ENCODE data around the gene KLHL3. TPM values are rescaled to one million over a fixed set of nuclear protein-coding genes. Genes with fewer than 3 reads are reported as not detected.
A peak's percentile ranks its signal among the peaks of the same experiment; 100 is the strongest.

Gene KLHL3
- total and polyA plus RNA-seq, 8 donors: 1.8 to 6.6 (median 3.1) TPM

GRCh38 chr5:137727623-137728022, 8.3 kb downstream of the KLHL3 start:
- no peak for TF ChIP-seq CTCF (IDR thresholded peaks at IDR 0.05)
- WGBS, 2 donors: 44 to 46% methylated on average over 2 of the region's 2 CpGs
- FAIRE-seq (no peak), ATAC-seq (peak in 2 of 4 donors; percentile 59 to 73), DNase-seq (no peak)
- H3K36me3 ChIP-seq: no peaks in the 10 kb centered on the region
- no peak overlapping the region for H3K27ac ChIP-seq
- no peaks in the 10 kb centered on the region for H3K9me3 ChIP-seq
- intact Hi-C loops (cut with DNase I): no loop called here
- H3K4me1 ChIP-seq: peaks cover 0 to 4% (median 0%) of the 10 kb centered on the region in 3 donors
- no peaks in the 10 kb centered on the region for H3K27me3 ChIP-seq
- H3K4me3 ChIP-seq: no peak overlapping the region

- WGBS, 2 donors: 80 to 83% methylated on average over 2 of the region's 2 CpGs
- Histone ChIP-seq H3K4me1 (peaks cover 3 to 7% (median 4%) of the 10 kb centered on the region in 3 donors), H3K36me3 (no peaks in the 10 kb centered on the region), H3K9me3 (no peaks in the 10 kb centered on the region), H3K4me3 (no peak overlapping the region), H3K27ac (no peak overlapping the region), H3K27me3 (no peaks in the 10 kb centered on the region)
- FAIRE-seq (no peak), DNase-seq (no peak), ATAC-seq (no peak)
- intact Hi-C loops (cut with DNase I): no loop called here
- no peak for TF ChIP-seq CTCF (IDR thresholded peaks at IDR 0.05)
Measured at GRCh38 chr5:137724251-137724650, 11.6 kb downstream of the KLHL3 start.

- FAIRE-seq: no peak
- intact Hi-C loops (cut with DNase I): no loop called here
- H3K9me3 ChIP-seq: no peaks in the 10 kb centered on the region
- H3K4me3 ChIP-seq: no peak overlapping the region
- no peaks in the 10 kb centered on the region for H3K36me3 ChIP-seq
- DNase-seq: no peak
- H3K27ac ChIP-seq: no peak overlapping the region
- H3K27me3 ChIP-seq: no peaks in the 10 kb centered on the region
- ATAC-seq: peak in 2 of 4 donors; percentile 43 to 63
- no peak for TF ChIP-seq CTCF (IDR thresholded peaks at IDR 0.05)
- H3K4me1 ChIP-seq: peaks cover 4 to 16% (median 8%) of the 10 kb centered on the region in 3 donors
Measured at GRCh38 chr5:137718611-137719010, 17.3 kb downstream of the KLHL3 start.

GRCh38 chr5:137716337-137716736, 19.6 kb downstream of the KLHL3 start:
- Histone ChIP-seq H3K36me3 (no peaks in the 10 kb centered on the region), H3K9me3 (no peaks in the 10 kb centered on the region), H3K4me3 (no peak overlapping the region), H3K4me1 (peaks cover 4 to 16% (median 8%) of the 10 kb centered on the region in 3 donors), H3K27ac (no peak overlapping the region), H3K27me3 (no peaks in the 10 kb centered on the region)
- WGBS, 2 donors: 99% methylated on average over 3 of the region's 3 CpGs
- TF ChIP-seq CTCF (IDR thresholded peaks at IDR 0.05): no peak
- FAIRE-seq (no peak), DNase-seq (no peak), ATAC-seq (no peak)
- intact Hi-C loops (cut with DNase I): no loop called here

GRCh38 chr5:137715456-137715855, 20.4 kb downstream of the KLHL3 start:
- no peak for DNase-seq
- H3K9me3 ChIP-seq: no peaks in the 10 kb centered on the region
- intact Hi-C loops (cut with DNase I): no loop called here
- ATAC-seq: no peak
- H3K4me1 ChIP-seq: peaks cover 8 to 18% (median 9%) of the 10 kb centered on the region in 3 donors
- TF ChIP-seq CTCF (IDR thresholded peaks at IDR 0.05): no peak
- WGBS, 2 donors: 95 to 96% methylated on average over 1 of the region's 1 CpG
- no peaks in the 10 kb centered on the region for H3K36me3 ChIP-seq
- no peak overlapping the region for H3K4me3 ChIP-seq
- H3K27ac ChIP-seq: no peak overlapping the region
- no peak for FAIRE-seq
- no peaks in the 10 kb centered on the region for H3K27me3 ChIP-seq
